GM12872 (cell line): Measurements from ENCODE around the gene ADAMTS12.

Experiments used
- CTCF ChIP-seq: IDR thresholded peaks from 3 replicates; pipeline ENCODE4 v1.5.1; 2011; ENCODE audit warnings: low read depth, mild to moderate bottlenecking, low read length, moderate library complexity; ENCODE audit not compliant: insufficient read depth

Gene ADAMTS12

GRCh38 chr5:33516421-33516820, 375.4 kb downstream of the ADAMTS12 start:
- TF ChIP-seq CTCF, result no peak

GRCh38 chr5:33513462-33514185, 378.2 kb downstream of the ADAMTS12 start:
- TF ChIP-seq CTCF, result no peak

- no peak for TF ChIP-seq CTCF
Measured at GRCh38 chr5:33509036-33509435, 382.8 kb downstream of the ADAMTS12 start.

GRCh38 chr5:33507426-33507825, 384.4 kb downstream of the ADAMTS12 start:
- no peak for TF ChIP-seq CTCF

- TF ChIP-seq CTCF, result no peak
Measured at GRCh38 chr5:33504570-33504969, 387.2 kb downstream of the ADAMTS12 start.

- TF ChIP-seq CTCF, result no peak
Measured at GRCh38 chr5:33501899-33502298, 389.9 kb downstream of the ADAMTS12 start.

GRCh38 chr5:33501260-33501659, 390.5 kb downstream of the ADAMTS12 start:
- TF ChIP-seq CTCF, result no peak
